Erythroblast (primary cell): Measurements from ENCODE around the gene CYB5R3.

Source experiments
- GATA1 ChIP-seq: IDR thresholded peaks from 2 replicates; pipeline ENCODE4 v1.6.1; 2011; ENCODE audit warnings: low read depth, mild to moderate bottlenecking, control low read depth, low read length, moderate library complexity
- POLR2A ChIP-seq: IDR thresholded peaks from 2 replicates; pipeline ENCODE4 v1.6.1; 2011; ENCODE audit warnings: mild to moderate bottlenecking, low read length

GRCh38 chr22:42630211-42630610, 19.0 kb downstream of the CYB5R3 start:
- no peak for TF ChIP-seq GATA1
- TF ChIP-seq POLR2A = no peak
